T-helper 9 cell (primary cell): ENCODE data around the gene ANKEF1.

ENCODE experiments used
- DNase-seq: peaks from one replicate; pipeline ENCODE4 v3.0.0-alpha.2; 2020

The ANKEF1 gene

GRCh38 chr20:10089871-10090587 is 55.2 kb downstream of the ANKEF1 start:
- DNase-seq, result no peak

DNA sequence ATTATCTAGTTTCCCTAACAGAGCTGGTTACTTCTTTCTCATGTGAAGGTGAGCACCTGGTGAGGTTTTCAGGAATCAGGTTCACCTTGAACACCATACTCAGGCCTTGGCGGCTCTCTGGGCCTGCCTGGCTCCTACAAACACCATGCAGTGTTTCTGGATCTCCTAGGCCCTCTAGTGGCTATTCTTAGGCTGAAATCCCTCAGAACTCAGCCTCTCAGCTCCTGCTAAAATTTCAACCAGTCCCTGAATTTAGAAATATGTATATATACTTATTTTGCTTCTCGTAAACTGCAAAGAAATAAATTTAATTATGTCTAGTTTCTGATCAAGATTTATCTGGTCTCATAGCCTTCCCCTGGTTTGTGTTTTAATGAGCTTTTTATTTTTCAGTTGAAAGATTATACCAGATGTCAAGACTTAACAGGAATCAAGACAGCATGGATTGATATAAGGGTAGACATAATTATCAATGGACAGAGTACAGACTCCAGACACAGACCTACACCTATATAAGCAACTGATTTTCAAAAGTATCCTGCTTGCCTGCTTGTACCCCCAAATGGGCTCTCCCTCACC is 55.9 kb downstream of the ANKEF1 start:
- no peak for DNase-seq

GRCh38 chr20:10093087-10093591 is 58.4 kb downstream of the ANKEF1 start:
- no peak for DNase-seq

- no peak for DNase-seq
Observed at GRCh38 chr20:10094566-10095173, 59.9 kb downstream of the ANKEF1 start.

DNA sequence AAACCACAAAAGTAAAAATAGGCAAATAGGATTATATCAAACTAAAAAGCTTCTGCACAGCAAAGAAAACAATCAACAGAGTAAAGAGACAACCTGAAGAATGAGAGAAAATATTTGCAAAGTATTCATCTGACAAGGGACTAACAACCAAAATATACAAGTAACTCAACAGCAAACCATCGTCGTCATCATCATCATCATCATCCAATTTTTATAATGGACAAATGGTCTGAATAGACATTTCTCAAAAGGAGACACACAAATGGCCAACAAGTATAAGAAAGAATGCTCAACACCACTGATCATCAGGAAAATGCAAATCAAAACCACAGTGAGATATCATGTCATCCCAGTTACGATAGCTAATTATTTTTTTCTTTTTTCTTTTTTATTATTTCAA is 62.0 kb downstream of the ANKEF1 start:
- DNase-seq, result no peak

DNA sequence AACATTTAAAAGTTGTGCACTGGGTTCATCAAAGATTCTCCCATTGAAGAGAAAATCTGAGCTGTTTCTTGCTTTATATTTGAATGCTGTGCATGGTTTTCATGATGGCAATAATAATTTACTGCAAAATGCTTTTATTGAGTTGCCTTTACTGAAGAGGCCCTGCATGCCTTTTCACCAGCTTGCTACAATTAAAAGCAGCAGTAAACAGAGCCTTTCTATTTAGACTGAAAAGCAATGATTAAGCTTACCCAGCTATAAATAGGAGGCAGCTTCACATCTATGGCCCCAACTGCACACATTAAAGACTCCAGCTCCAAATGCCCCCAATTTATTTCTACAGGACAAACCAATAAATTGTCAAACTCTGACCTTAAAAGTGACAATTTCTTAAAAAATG is 70.3 kb downstream of the ANKEF1 start:
- no peak for DNase-seq
